Peyer's patch (tissue), 4 donors: ENCODE measurements around the gene BOC. TPM values are rescaled to one million over a fixed set of nuclear protein-coding genes. Genes with fewer than 3 reads are reported as not detected.
A peak's percentile ranks its signal among the peaks of the same experiment; 100 is the strongest.

Source experiments
- DNase-seq, 3 donors: peaks; one replicate each; pipeline ENCODE4 v3.0.0-alpha.2; 2017 to 2019
- H3K27ac ChIP-seq, 4 donors: fragments of 200-600 bp; sonication (generic); one replicate each; pipeline ENCODE4 v1.5.1; 2016 to 2019
- H3K27me3 ChIP-seq, 2 donors: fragments of 200-600 bp; sonication (generic); one replicate each; pipeline ENCODE4 v1.5.1; 2019
- H3K36me3 ChIP-seq, 3 donors: fragments of 200-600 bp; sonication (generic); one replicate each; pipeline ENCODE4 v1.5.1; 2016 to 2019
- H3K4me1 ChIP-seq, 4 donors: fragments of 200-600 bp; sonication (generic); one replicate each; pipeline ENCODE4 v1.5.1; 2016 to 2019
- H3K4me3 ChIP-seq, 4 donors: fragments of 200-600 bp; sonication (generic); 1 replicate in 3 of 4; 2 replicates in 1 of 4; pipeline ENCODE4 v1.5.1; 2016 to 2019; ENCODE audit warnings: mild to moderate bottlenecking in 1 of 4
- H3K9me3 ChIP-seq, 4 donors: fragments of 200-600 bp; sonication (generic); one replicate each; pipeline ENCODE4 v1.5.1; 2016 to 2019; ENCODE audit warnings: mild to moderate bottlenecking in 1 of 4
- CTCF ChIP-seq, 6 experiments: fragments of 450-650 bp in 4 of 6; fragments of 200-600 bp in 2 of 6; sonication (generic) in 1 of 6; IDR thresholded peaks; one replicate each; pipeline ENCODE4 v1.5.1; 2017 to 2019; ENCODE audit warnings: antibody characterized with exemption in 6 of 6, mild to moderate bottlenecking in 3 of 6, moderate library complexity in 1 of 6
- POLR2A ChIP-seq, 2 donors: fragments of 450-650 bp; IDR thresholded peaks; one replicate each; pipeline ENCODE4 v1.5.1; 2017; ENCODE audit warnings: antibody characterized with exemption in 2 of 2, mild to moderate bottlenecking in 2 of 2, moderate library complexity in 2 of 2
- total RNA-seq, 4 donors: library from RNA; depleted of rRNA; stranded (reverse); fragments of >200 nt; gene quantifications; one replicate each; pipeline ENCODE4 v1.1.0, GENCODE V29; 2016

The BOC gene
- total RNA-seq, 4 donors from 2014 or later, result 4.2 to 31.4 (median 13.2) TPM

DNA sequence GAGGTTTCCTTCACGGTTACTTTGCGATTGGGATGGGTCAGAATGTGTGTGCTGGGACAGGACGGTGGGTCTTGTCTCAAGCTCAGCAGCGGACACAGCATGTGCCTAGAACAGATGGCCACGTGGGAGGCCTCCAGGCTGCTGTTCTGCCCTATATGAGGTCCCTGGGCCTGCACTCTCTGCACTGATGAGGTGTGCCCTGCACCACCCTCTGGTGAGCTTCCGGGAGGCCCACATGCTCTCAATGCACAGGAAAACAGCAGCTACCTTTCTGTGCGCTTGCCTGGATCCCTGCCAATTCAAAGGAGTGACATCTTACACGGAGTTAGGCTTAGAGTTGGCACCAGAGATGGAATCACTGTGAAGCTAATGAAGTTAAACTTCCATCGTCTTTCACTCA lies 59.8 kb downstream of the BOC start:
- no peak for TF ChIP-seq POLR2A (IDR thresholded peaks at IDR 0.05)
- TF ChIP-seq CTCF (IDR thresholded peaks at IDR 0.05), result no peak
- H3K27ac ChIP-seq, result no peak overlapping the region

GRCh38 chr3:113271594-113272384 lies 60.4 kb downstream of the BOC start:
- H3K4me1 ChIP-seq, result peaks cover 0 to 10% (median 1%) of the 10 kb centered on the region in 4 donors
- no peak overlapping the region for H3K27ac ChIP-seq
- no peaks in the 10 kb centered on the region for H3K27me3 ChIP-seq
- peaks cover 0 to 7% (median 0%) of the 10 kb centered on the region in 3 donors for H3K36me3 ChIP-seq
- no peaks in the 10 kb centered on the region for H3K9me3 ChIP-seq
- DNase-seq, result no peak
- no peak for TF ChIP-seq POLR2A (IDR thresholded peaks at IDR 0.05)
- TF ChIP-seq CTCF (IDR thresholded peaks at IDR 0.05), result no peak
- H3K4me3 ChIP-seq, result no peak overlapping the region

More for the DNA sequence above, 59.8 kb downstream of the BOC start:
- DNase-seq, result no peak
- Histone ChIP-seq H3K27me3 (no peaks in the 10 kb centered on the region), H3K4me1 (peaks cover 0 to 10% (median 0%) of the 10 kb centered on the region in 4 donors), H3K36me3 (peaks cover 0 to 7% (median 0%) of the 10 kb centered on the region in 3 donors), H3K9me3 (no peaks in the 10 kb centered on the region), H3K4me3 (no peak overlapping the region)

GRCh38 chr3:113272385-113272779 lies 61.0 kb downstream of the BOC start:
- no peak overlapping the region for H3K27ac ChIP-seq
- no peaks in the 10 kb centered on the region for H3K9me3 ChIP-seq
- peaks cover 0 to 7% (median 0%) of the 10 kb centered on the region in 3 donors for H3K36me3 ChIP-seq
- DNase-seq, result no peak
- H3K4me3 ChIP-seq, result no peak overlapping the region
- peaks cover 0 to 10% (median 2%) of the 10 kb centered on the region in 4 donors for H3K4me1 ChIP-seq
- TF ChIP-seq POLR2A (IDR thresholded peaks at IDR 0.05), result no peak
- no peaks in the 10 kb centered on the region for H3K27me3 ChIP-seq

GRCh38 chr3:113273011-113273410 lies 61.7 kb downstream of the BOC start:
- Histone ChIP-seq H3K4me1 (peaks cover 0 to 10% (median 2%) of the 10 kb centered on the region in 4 donors), H3K27me3 (no peaks in the 10 kb centered on the region), H3K27ac (no peak overlapping the region), H3K4me3 (no peak overlapping the region), H3K9me3 (no peaks in the 10 kb centered on the region), H3K36me3 (peaks cover 0 to 7% (median 0%) of the 10 kb centered on the region in 3 donors)
- no peak for TF ChIP-seq CTCF (IDR thresholded peaks at IDR 0.05)
- DNase-seq, result no peak

GRCh38 chr3:113273604-113274378 lies 62.4 kb downstream of the BOC start:
- no peaks in the 10 kb centered on the region for H3K27me3 ChIP-seq

More at GRCh38 chr3:113273604-113274378, 62.4 kb downstream of the BOC start:
- Histone ChIP-seq H3K4me1 (peaks cover 0 to 10% (median 2%) of the 10 kb centered on the region in 4 donors), H3K36me3 (peaks cover 0 to 7% (median 0%) of the 10 kb centered on the region in 3 donors), H3K4me3 (no peak overlapping the region), H3K9me3 (no peaks in the 10 kb centered on the region), H3K27ac (peak overlapping the region in 1 of 4 donors; percentile 25)
- DNase-seq, result no peak
- no peak for TF ChIP-seq POLR2A (IDR thresholded peaks at IDR 0.05)
- TF ChIP-seq CTCF (IDR thresholded peaks at IDR 0.05), result no peak
